A549 treated with CORT108297 at 1 μM for 4 hours (cell line): ENCODE data around the gene PRPF31. TPM values are rescaled to one million over a fixed set of nuclear protein-coding genes. Genes with fewer than 3 reads are reported as not detected.

Experiments used
- total RNA-seq: library from RNA; stranded (reverse); fragments of 200-300 nt; extraction: Qiagen RNA extraction; gene quantifications from 5 replicates; pipeline ENCODE4 v1.2.3, GENCODE V29; 2022

The PRPF31 gene, protein sequence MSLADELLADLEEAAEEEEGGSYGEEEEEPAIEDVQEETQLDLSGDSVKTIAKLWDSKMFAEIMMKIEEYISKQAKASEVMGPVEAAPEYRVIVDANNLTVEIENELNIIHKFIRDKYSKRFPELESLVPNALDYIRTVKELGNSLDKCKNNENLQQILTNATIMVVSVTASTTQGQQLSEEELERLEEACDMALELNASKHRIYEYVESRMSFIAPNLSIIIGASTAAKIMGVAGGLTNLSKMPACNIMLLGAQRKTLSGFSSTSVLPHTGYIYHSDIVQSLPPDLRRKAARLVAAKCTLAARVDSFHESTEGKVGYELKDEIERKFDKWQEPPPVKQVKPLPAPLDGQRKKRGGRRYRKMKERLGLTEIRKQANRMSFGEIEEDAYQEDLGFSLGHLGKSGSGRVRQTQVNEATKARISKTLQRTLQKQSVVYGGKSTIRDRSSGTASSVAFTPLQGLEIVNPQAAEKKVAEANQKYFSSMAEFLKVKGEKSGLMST
- 111 to 121 TPM (median 116 TPM) in 5 replicates for total RNA-seq

DNA sequence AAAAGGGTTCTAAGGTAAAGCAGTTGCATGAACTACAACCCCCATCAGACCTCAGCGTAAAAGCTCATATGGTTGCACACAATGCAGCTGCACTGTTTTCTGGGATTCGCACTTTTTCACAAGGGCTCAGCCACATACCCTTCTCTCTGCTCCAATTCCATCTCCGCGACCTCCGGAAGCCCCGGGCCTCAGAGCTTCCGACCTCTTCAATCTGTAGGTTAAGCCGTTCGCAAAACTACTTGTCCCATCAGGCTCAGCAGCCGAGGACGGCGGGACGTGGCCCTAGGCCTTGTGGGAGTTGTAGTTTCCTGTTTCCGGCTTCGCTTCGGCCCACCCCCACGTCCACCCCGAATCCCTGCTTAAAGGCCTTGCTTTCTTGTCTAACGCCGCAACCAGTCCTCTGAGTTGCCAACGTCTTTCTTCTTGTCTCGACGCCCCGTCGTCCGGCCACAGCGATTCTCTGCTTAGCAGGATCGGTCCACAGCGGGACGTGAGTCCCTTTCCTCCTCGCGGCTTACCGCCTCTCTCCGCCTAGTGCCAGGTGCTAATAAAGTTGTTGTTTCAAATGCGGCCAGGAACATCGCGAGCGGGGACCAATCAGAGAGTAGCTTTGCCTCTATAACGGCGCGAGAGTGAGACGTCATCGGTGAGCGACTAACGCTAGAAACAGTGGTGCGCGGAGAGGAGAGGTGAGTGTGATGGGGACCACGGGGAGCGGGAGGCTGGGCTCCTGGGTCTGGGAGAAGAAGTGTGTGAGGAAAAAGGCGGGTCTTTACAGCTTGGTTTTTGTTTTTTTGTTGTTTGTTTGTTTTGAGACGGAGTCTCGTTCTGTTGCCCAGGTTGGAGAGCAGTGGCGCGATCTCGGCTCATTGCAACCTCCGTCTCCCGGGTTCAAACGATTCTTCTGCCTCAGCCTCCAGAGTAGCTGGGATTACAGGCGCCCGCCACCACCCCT is at the start of gene PRPF31, which contains the start of gene TFPT:
Gene PRPF31, plus strand, starts transcription at position 646 of the 955 bp plus-strand sequence. CDS start 2,525 bp downstream, outside the sequence.
Gene TFPT, minus strand, starts transcription at position 549 of the 955 bp plus-strand sequence. Its CDS starts 388 bp downstream, at position 161.

DNA sequence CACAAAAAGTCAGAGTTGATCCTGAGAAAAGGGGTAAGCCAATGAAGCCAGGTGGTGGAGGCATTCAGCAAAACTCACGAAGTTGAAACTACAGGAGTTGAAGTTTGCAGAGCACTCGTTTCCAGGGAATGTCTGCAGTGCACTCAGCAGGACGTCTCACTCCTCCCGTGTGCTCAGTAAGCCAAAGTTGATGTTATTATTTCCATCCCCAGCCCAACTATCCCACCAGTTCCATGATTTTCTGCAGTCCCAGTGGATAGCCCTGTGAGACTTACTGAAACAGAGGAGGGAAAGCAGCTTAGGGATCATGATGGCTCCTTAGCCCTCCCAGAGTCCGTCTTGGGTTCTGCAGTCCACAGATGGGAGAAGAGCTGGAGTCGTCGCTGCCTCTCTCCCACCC is 34.5 kb upstream of the PRPF31 start, which contains the start of gene TARM1:
Gene TARM1, minus strand, starts transcription at position 334 of the 400 bp plus-strand sequence. Its CDS starts 25 bp downstream, at position 309.

DNA sequence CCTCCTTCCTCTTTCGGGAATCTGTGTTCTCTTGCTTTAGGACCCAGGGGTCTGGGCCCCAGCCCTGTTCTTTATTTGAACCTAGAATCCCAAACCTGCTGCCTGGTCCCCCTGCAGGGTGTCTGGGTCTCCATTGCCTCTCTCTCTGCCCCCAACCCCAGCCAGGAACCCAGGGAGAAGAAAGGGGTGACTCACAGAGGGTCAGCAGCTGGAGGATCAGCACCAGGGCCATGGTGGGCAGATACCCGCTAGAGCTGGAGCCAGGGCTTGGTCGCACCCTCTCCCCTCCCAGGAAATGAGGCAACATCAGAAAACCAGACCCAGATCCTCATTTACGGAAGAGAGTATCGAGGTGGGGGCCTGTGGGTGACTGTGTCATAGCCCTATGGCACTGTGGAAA is 15.0 kb upstream of the PRPF31 start, which contains the start of gene OSCAR:
Gene OSCAR, minus strand, starts transcription at position 243 of the 400 bp plus-strand sequence. Its CDS starts 11 bp downstream, at position 232.

DNA sequence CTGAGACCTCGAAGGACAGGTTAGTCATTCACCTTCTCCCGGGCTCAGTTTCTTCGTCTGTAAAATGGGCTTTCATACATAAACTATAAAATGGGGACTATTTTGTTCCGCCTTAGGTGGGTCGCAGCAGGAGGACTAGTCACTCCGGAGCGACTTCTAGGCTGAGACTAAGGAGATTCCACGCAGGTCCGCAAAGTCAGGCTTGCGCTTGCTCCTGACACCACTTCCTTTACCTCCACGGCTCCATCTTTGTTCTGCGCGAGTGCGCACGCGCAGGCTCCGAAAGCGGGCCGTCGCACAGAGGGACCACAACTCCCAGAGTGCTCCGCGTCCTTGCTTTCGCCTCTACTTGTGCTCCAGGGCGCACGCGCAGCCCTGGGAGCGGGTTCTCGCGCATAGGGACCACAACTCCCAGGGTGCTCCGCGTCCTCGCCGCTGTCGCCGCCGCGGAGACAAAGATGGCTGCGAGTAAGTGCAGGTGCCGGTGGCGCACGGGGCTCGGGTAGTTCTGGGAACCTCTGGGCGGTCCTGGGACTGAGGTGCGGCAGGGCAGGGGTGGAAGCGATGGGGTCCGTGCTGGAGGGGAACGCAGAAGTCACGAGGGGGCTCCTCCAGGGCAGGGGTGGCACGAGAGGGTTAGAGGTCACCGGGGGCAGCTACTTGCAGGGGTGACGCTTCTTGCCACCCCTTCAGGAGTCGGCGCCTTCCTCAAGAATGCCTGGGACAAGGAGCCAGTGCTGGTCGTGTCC is 13.0 kb upstream of the PRPF31 start, which contains the start of gene NDUFA3:
Gene NDUFA3, plus strand, starts transcription at position 435 of the 749 bp plus-strand sequence. Its CDS starts 24 bp downstream, at position 459.

DNA sequence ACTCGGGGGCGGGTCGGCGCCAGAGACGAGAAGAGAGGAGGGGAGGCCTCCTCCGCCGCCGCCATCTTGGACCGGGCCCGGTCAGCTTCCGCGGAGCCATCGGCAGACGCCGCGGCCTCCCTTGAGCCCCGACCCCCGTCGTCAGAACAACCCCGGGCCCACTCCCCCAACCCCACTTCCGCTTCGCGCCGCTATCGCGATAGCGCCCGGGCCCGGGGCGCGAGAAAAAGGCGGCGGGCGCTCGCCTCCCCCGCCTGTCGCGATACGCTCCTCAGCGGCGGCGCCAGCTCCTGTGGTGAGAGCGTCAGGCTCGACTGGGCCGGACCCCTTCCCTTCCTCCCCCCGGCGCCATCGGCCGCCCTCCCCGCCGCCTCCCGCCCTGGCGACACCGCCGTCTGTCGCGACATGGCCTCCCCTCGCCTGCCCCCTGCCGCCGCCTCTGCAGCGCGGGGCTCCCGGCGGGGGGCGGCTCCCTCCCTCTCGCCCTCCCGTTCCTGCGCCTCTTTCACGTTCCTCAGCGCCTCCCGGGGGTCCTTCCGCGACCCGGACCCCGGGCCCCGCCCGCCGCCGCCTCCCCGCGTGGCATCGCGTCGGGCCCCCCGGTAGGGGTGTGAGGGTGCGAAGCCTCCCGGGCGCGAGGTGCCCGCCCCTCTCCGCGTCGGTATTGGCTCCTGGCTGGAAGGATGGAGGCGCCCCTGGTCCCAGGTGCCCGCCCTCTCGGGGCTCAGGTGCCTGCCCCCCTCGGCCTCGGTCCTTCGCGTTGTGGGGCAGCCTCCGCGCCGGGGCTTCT is 22.3 kb downstream of the PRPF31 start, which contains the start of gene CNOT3:
Gene CNOT3, plus strand, starts transcription at position 64 of the 790 bp plus-strand sequence. CDS start 5,217 bp downstream, outside the sequence.

DNA sequence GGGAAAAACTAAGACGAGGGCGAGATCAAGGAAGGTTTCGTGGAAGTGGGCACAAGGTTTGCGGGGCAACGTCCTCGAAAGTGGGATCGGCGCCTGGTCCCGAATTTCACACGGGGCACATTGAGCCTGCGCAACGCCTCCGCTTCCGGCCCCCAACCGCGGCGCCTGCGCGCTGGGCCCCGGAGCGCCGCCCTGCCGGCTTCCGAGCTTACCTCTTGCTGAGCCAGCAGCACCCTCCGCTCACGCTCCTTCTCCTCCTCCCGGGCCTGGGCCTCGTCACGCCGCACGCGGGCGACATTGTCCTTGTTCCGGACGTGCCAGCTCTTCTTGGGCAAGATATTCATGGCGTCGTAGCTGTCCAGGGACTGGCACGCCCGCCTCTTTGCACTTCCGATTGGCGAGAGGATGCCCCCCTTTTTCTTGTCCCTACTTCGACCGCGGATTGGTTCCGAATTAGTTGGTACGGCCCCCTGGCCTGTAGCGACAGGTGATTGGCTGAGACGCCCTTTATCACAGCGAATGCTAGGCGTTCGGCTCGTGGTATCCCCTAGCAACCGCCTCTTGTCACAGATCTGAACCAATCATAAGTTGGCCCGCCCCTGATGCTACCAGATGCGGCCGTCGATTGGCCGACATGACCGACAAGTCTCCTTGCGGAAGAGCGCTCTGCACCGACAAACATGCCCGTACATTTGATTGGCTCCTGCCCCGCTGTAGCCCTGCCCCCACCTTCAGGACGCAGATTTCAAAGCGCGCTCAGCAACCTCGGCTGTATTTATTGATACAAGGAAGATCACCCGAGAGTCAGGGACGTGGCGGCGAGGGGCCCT is 44.0 kb downstream of the PRPF31 start, which contains the start of gene LENG1:
Gene LENG1, minus strand, starts transcription at position 370 of the 830 bp plus-strand sequence. Its CDS starts 26 bp downstream, at position 344.

DNA sequence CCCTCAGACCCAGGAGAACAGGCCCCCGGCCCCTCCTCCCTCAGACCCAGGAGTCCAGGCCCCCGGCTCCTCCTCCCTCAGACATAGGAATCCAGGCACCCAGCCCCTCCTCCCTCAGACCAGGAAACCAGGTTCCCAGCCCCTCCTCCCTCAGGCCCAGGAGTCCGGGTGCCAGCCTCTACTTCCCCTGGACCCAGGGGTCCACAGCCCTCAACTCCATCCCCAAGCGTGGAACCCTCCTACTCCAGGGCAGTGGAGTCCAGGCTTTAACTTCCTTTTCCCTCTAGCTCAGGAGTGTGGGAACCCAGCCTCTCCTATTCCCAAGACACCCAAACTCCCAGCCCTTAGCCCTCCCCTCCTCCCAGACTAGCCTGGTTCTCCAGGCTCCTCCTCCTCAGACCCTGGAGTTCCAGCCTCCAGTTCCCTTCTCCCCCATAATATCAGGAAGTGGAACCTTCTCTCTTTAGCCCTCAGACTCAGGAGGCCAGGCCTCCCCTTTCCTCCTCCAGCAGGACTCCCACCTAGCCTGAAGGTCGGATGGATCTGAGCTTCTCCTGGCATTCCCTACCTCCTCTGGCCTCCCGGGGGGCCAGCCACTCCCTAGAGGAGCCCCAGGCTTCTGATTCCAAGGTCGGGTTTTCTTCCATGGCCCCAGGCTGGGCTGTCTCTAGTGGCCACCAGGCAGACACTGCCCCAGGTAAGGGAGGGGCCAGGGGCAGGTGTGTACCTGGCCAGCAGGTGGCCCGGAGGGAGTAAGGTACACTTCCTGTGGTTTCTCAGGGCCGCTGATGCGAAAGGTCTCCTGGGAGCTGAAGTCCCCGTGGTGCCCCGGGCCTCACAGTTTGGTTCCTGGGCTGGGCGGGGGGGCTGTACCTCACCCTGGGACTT is 57.2 kb downstream of the PRPF31 start, which contains the start of gene TMC4:
Gene TMC4, minus strand, starts transcription at position 690 of the 888 bp plus-strand sequence. Its CDS starts 43 bp downstream, at position 647.

Other genes with a start within 250 kb of the PRPF31 start
- gene MYADM, start 247.9 kb upstream of the PRPF31 start, total RNA-seq: 208 to 357 TPM (median 304 TPM) in 5 replicates
- 4.2 to 6.7 TPM (median 5.9 TPM) in 5 replicates for gene PRKCG, start 233.6 kb upstream of the PRPF31 start, total RNA-seq
- 5.6 to 10.8 TPM (median 10.7 TPM) in 5 replicates for gene CACNG7, start 206.5 kb upstream of the PRPF31 start, total RNA-seq
- gene CACNG8, start 152.8 kb upstream of the PRPF31 start, total RNA-seq: 0.90 to 1.4 TPM (median 1.4 TPM) in 5 replicates
- gene CACNG6, start 124.1 kb upstream of the PRPF31 start, total RNA-seq: 8.5 to 13.8 TPM (median 13.2 TPM) in 5 replicates
- gene VSTM1, start 51.9 kb upstream of the PRPF31 start, total RNA-seq: 0.36 to 0.93 TPM (median 0.50 TPM) in 5 replicates
- not detected in 5 replicates for gene TARM1, start 34.4 kb upstream of the PRPF31 start, total RNA-seq
- 0.30 to 0.57 TPM (median 0.36 TPM) in 5 replicates for gene OSCAR, start 15.0 kb upstream of the PRPF31 start, total RNA-seq
- 208 to 257 TPM (median 223 TPM) in 5 replicates for gene NDUFA3, start 12.9 kb upstream of the PRPF31 start, total RNA-seq
- 20.8 to 25.0 TPM (median 21.5 TPM) in 5 replicates for gene TFPT, start 97 bp upstream of the PRPF31 start, total RNA-seq
- 54.2 to 70.0 TPM (median 69.5 TPM) in 5 replicates for gene CNOT3, start 22.0 kb downstream of the PRPF31 start, total RNA-seq
- gene LENG1, start 44.0 kb downstream of the PRPF31 start, total RNA-seq: 7.5 to 9.4 TPM (median 8.5 TPM) in 5 replicates
- 1.0 to 1.7 TPM (median 1.2 TPM) in 5 replicates for gene TMC4, start 57.4 kb downstream of the PRPF31 start, total RNA-seq
- gene MBOAT7, start 73.8 kb downstream of the PRPF31 start, total RNA-seq: 121 to 181 TPM (median 160 TPM) in 5 replicates
- 77.8 to 137 TPM (median 131 TPM) in 5 replicates for gene TSEN34, start 75.6 kb downstream of the PRPF31 start, total RNA-seq
- 2,162 to 2,522 TPM (median 2,268 TPM) in 5 replicates for gene RPS9, start 85.1 kb downstream of the PRPF31 start, total RNA-seq
- gene LILRB3, start 107.3 kb downstream of the PRPF31 start, total RNA-seq: 0.06 to 0.25 TPM (median 0.09 TPM) in 3 of 5 replicates, not detected in the others
- 0.06 TPM in 1 of 5 replicates, not detected in the others for gene LILRA6, start 127.0 kb downstream of the PRPF31 start, total RNA-seq
- gene LILRB5, start 141.5 kb downstream of the PRPF31 start, total RNA-seq: 0.03 to 0.06 TPM in 2 of 5 replicates, not detected in the others
- 0.05 to 0.13 TPM (median 0.09 TPM) in 3 of 5 replicates, not detected in the others for gene LILRB2, start 165.4 kb downstream of the PRPF31 start, total RNA-seq
- not detected in 5 replicates for gene LILRA5, start 197.4 kb downstream of the PRPF31 start, total RNA-seq
- gene LILRA4, start 223.4 kb downstream of the PRPF31 start, total RNA-seq: 0.13 TPM in 1 of 5 replicates, not detected in the others
- gene LAIR1, start 249.2 kb downstream of the PRPF31 start, total RNA-seq: not detected in 5 replicates